Measurements from ENCODE around the gene NPTN. TPM values are rescaled to one million over a fixed set of nuclear protein-coding genes. Genes with fewer than 3 reads are reported as not detected.

NPTN gene
- total RNA-seq, 2 donors from 2014 or later = 186 to 225 TPM

- Histone ChIP-seq H3K27me3 (no peaks in the 10 kb centered on the region), H3K4me1 (peaks cover 0 to 7% of the 10 kb centered on the region in 2 donors), H3K4me3 (no peak overlapping the region), H3K9me3 (no peaks in the 10 kb centered on the region), H3K36me3 (no peaks in the 10 kb centered on the region), H3K27ac (peak overlapping the region; percentile 33 to 75)
- TF ChIP-seq, protein P1, sequence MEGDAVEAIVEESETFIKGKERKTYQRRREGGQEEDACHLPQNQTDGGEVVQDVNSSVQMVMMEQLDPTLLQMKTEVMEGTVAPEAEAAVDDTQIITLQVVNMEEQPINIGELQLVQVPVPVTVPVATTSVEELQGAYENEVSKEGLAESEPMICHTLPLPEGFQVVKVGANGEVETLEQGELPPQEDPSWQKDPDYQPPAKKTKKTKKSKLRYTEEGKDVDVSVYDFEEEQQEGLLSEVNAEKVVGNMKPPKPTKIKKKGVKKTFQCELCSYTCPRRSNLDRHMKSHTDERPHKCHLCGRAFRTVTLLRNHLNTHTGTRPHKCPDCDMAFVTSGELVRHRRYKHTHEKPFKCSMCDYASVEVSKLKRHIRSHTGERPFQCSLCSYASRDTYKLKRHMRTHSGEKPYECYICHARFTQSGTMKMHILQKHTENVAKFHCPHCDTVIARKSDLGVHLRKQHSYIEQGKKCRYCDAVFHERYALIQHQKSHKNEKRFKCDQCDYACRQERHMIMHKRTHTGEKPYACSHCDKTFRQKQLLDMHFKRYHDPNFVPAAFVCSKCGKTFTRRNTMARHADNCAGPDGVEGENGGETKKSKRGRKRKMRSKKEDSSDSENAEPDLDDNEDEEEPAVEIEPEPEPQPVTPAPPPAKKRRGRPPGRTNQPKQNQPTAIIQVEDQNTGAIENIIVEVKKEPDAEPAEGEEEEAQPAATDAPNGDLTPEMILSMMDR (IDR thresholded peaks at IDR 0.05) = no peak
- DNase-seq (ENCODE audit: low spot score) = no peak
Measured at GRCh38 chr15:73518180-73518862, 114.9 kb downstream of the NPTN start.

GRCh38 chr15:73517566-73517965 is 115.6 kb downstream of the NPTN start:
- no peak for DNase-seq (ENCODE audit: low spot score)
- Histone ChIP-seq H3K36me3 (no peaks in the 10 kb centered on the region), H3K4me1 (peaks cover 0 to 7% of the 10 kb centered on the region in 2 donors), H3K9me3 (no peaks in the 10 kb centered on the region), H3K27me3 (no peaks in the 10 kb centered on the region), H3K4me3 (no peak overlapping the region), H3K27ac (peak overlapping the region; percentile 33 to 75)
- TF ChIP-seq, protein P1 (IDR thresholded peaks at IDR 0.05) = no peak

GRCh38 chr15:73515527-73515926 is 117.7 kb downstream of the NPTN start:
- Histone ChIP-seq H3K9me3 (no peaks in the 10 kb centered on the region), H3K27ac (peak overlapping the region; percentile 4 to 75), H3K36me3 (no peaks in the 10 kb centered on the region), H3K27me3 (no peaks in the 10 kb centered on the region), H3K4me3 (no peak overlapping the region), H3K4me1 (peaks cover 0 to 7% of the 10 kb centered on the region in 2 donors)
- DNase-seq (ENCODE audit: low spot score) = no peak
- TF ChIP-seq, protein P1 (IDR thresholded peaks at IDR 0.05) = no peak

Other genes starting within 250 kb of the NPTN start
- gene REC114, start 190.2 kb downstream of the NPTN start, total RNA-seq = 1 to 10 TPM in 1 of 2 donors, not detected in 1; 4.6 TPM
- 10 to 100 TPM; 31.2 to 60.4 TPM for gene CD276, start 51.0 kb upstream of the NPTN start, total RNA-seq
- 10 to 100 TPM; 32.7 to 68.5 TPM for gene INSYN1, start 120.0 kb upstream of the NPTN start, total RNA-seq
- not detected for gene TBC1D21, start 240.2 kb upstream of the NPTN start, total RNA-seq